T-helper 17 cell (primary cell): Measurements from ENCODE around the gene COQ4. TPM values are rescaled to one million over a fixed set of nuclear protein-coding genes. Genes with fewer than 3 reads are reported as not detected.
A peak's percentile ranks its signal among the peaks of the same experiment; 100 is the strongest.
"Not testable (repeated sequence)": the region's sequence is repeated elsewhere in the genome, so short reads cannot be mapped to it uniquely, and the experiment has no call there.

ENCODE experiments used
- ATAC-seq: fragments of 150-1000 bp; cut with Tn5 transposase; 2 replicates; pipeline ENCODE4 v1.10.0; 2021; ENCODE audit warnings: mild to moderate bottlenecking, moderate library complexity
- DNase-seq, 3 donors: peaks; one replicate each; pipeline versions ENCODE4 v3.0.0 to v3.0.0-alpha.2; 2020 to 2021
- H3K9me3 ChIP-seq: one replicate; pipeline ENCODE4 v1.7.0; 2013; ENCODE audit warnings: low read length, mild to moderate bottlenecking; ENCODE audit not compliant: control insufficient read depth, poor library complexity, severe bottlenecking
- H3K27ac Mint-ChIP-seq: one replicate; pipeline ENCODE4 v1.8.0; 2022; ENCODE audit warnings: mild to moderate bottlenecking, moderate library complexity, mixed read lengths
- H3K27me3 Mint-ChIP-seq: one replicate; pipeline ENCODE4 v1.8.0; 2022; ENCODE audit warnings: mixed read lengths
- H3K36me3 Mint-ChIP-seq: one replicate; pipeline ENCODE4 v1.8.0; 2022; ENCODE audit warnings: low read depth, mixed read lengths
- H3K4me1 Mint-ChIP-seq: one replicate; pipeline ENCODE4 v1.8.0; 2022; ENCODE audit warnings: mild to moderate bottlenecking, mixed read lengths
- H3K4me3 Mint-ChIP-seq: one replicate; pipeline ENCODE4 v1.8.0; 2022; ENCODE audit warnings: mild to moderate bottlenecking, moderate library complexity, mixed read lengths
- total RNA-seq, 4 donors: library from RNA in 2 of 4; stranded (reverse) in 2 of 4; gene quantifications; one replicate each; pipeline ENCODE4 v1.2.3 and lab custom pipeline; 2022 to 2026

Gene COQ4
- total RNA-seq (10 to 100 TPM; 35.8 to 36.7 TPM), total RNA-seq (lab: John Stamatoyannopoulos, UW) (36.0 to 46.9 reads per million in 2 donors)

DNA sequence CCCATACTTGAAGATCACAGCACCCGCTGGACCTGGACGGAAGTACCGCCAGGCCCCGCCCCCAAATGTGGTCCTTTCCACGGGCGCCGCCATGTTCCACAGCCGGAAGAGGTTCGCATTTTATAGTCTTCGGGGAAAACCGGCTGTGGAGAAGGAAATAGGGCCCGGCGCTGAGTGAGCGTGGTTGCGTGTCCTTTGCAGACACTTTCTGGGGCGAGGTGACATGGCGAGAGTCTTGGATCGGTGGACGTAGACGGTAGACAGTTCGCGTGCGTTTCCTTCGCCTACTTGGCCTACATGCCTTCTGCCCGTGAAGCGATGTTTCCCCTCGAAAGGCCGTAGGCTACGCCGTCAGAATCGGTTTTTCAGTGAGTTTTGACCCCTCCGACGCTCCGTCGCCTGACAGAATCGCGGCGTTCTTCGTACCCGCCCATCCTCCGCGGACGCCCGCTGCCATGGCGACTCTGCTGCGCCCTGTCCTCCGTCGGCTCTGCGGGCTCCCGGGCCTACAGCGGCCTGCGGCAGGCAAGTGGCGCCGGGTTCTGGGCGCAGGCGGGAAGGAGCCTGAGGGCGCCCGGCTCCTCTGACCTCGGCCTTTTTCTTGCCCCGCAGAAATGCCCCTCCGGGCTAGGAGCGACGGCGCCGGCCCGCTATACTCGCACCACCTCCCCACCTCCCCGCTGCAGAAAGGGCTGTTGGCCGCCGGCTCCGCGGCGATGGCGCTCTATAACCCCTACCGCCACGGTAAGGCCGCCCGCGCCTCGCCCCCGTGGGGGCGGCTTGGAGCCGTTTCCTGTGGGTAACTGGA lies at the start of gene COQ4, which contains the start of gene TRUB2:
TSS of gene COQ4 (plus strand) at position 436 of the 808 bp plus-strand sequence. CDS start at position 456, 20 bp downstream.
TSS of gene TRUB2 (minus strand) at position 44 of the 808 bp plus-strand sequence. CDS start at position 5, 39 bp downstream.
- Mint-ChIP-seq H3K27ac (peak within 1 kb of the TSS; percentile 95), H3K36me3 (peaks cover 2% of the 10 kb centered on the region), H3K4me1 (peaks cover 22% of the 10 kb centered on the region), H3K27me3 (no peaks in the 10 kb centered on the region), H3K4me3 (peak within 1 kb of the TSS; percentile 94)
- no peaks in the 10 kb centered on the region for H3K9me3 ChIP-seq
- DNase-seq: peak; percentile 85 to 88 (median 87)
- ATAC-seq: peak; percentile 90

DNA sequence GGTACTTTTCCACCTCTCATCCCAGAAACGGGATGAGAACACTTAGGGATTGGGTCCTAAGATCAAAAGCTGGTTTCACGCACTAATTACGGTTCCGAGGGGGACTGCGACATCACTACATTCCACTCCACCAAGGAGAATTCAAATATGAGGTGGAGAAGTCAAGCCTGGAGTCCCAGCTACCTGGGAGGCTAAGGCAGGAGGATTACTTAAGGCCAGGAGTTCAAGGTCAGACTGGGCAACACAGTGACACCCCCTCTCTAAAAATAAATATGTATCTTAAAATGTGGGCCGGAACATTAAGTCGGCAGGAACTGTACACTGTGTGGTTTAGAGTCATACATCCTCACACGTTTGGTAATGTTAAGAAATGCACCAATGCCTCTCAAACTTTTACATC lies 48.4 kb upstream of the COQ4 start:
- ATAC-seq (no peak), DNase-seq (no peak)
- Mint-ChIP-seq H3K27me3 (no peaks in the 10 kb centered on the region), H3K27ac (peak overlapping the region; percentile 99), H3K4me1 (peaks cover 23% of the 10 kb centered on the region), H3K36me3 (peaks cover 4% of the 10 kb centered on the region), H3K4me3 (peak overlapping the region; percentile 21)
- H3K9me3 ChIP-seq: no peaks in the 10 kb centered on the region

DNA sequence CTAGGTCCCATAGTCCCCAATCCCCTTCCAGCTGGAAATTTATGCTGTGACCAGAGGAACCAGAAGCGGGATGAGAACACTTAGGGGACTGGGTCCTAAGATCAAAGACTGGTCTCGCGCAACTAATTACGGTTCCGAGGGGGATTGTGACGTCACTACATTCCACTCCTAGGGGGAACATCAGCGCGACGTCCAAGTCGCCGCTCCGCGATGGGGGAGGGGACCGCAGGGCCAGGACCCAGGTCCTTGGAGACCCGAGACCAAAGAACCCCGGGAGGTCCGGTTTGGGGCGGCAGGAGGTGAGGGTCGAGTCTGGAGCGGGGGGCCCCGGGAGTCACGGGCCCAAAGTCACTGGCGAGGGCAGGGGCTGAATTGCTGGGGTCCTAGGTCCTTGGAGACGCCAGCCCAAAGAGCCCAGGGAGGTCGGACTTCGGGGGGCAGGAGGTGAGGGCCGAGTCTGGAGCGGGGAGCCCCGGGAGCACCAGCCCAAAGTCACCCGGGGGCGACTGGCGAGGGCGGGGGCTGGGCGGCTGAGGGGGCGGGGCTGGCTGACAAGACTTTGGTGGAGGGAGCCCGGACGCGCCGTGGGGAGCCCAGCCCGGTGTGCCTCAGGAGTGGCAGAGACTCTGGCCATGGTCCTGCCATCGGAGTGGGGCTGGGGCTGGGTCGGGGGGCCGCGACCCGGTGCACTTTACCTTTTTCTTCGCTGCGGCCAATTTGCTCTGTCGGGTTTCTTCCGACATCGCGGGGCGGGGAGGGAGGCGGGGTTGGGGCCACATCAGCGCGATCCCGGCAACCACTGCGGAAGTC lies 47.2 kb upstream of the COQ4 start, which contains the start of gene GOLGA2:
TSS of gene GOLGA2 (minus strand) at position 810 of the 810 bp plus-strand sequence. CDS start at position 779, 31 bp downstream.
- no peaks in the 10 kb centered on the region for H3K27me3 Mint-ChIP-seq
- H3K9me3 ChIP-seq: no peaks in the 10 kb centered on the region
- peak; percentile 63 for ATAC-seq
- H3K4me1 Mint-ChIP-seq: peaks cover 28% of the 10 kb centered on the region
- DNase-seq: peak in 1 of 3 donors; percentile 13
- H3K36me3 Mint-ChIP-seq: peaks cover 4% of the 10 kb centered on the region
- H3K27ac Mint-ChIP-seq: peak within 1 kb of the TSS; percentile 99
- peak within 1 kb of the TSS; percentile 95 for H3K4me3 Mint-ChIP-seq

DNA sequence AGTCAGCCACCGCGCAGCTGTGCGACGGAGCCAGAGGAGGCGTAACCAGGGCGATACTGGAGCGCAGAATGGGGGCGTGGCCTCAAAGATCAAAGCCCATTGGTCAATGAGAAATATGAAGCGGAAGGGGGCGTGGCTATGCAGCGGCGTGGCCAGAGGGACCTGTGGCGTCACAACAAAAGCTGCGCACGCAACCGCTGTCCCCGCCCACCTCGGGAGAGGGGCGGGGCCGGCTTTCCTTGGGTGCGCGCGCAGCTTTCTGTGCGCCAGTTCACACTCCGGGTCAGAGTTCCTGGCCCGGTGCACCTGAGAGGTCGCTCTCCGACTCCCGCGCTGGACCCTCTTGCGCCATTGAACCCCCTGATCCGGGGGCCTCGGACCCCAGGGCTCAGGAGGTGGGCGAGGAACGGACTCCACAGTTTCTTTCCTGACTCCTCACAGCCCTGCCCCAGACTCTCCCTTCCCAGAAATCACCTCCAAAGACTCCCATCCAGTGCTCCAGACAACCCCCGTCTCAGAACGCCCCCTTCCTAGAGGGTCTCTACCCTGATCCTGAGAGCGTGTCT lies 46.5 kb upstream of the COQ4 start, which contains the start of gene SWI5:
TSS of gene SWI5 (plus strand) at position 269 of the 566 bp plus-strand sequence.
- peaks cover 28% of the 10 kb centered on the region for H3K4me1 Mint-ChIP-seq
- peak; percentile 97 for ATAC-seq
- peaks cover 4% of the 10 kb centered on the region for H3K36me3 Mint-ChIP-seq

DNA sequence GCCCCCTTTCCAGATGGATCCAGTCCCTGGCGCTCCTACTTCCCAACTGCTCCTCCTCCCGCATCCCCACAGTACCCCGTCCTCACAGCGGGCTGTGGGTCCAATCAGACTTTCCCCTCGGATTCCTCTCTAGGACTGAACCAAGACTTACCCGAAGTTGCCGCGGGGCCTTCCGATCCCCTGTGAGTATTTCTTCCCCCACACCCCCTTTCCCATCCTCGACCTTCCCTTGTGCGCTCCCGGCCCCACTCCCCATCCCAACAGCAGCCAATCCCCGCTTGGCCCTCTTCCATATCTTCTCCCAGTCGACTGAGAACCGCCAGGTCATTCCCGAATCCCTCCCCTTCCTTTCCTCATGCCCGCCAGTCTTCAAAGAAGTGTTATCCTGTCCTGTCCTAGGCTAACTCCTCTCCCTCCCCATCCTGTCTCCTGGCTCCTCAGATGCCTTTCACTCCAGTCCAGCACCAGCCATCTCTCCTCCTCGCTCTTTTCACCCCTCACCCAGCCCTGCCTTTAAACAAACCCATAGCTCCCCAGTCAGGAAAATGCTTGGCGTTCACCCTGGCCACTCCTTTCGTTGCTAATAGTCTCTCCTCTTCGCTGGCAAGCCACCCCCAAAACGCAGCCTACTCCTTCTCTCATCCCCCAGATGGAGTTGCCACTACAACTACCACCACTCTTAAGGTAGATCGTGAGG lies 45.9 kb upstream of the COQ4 start:
- Mint-ChIP-seq H3K4me3 (peak overlapping the region; percentile 95), H3K4me1 (peaks cover 26% of the 10 kb centered on the region), H3K36me3 (peaks cover 4% of the 10 kb centered on the region), H3K27ac (peak overlapping the region; percentile 99), H3K27me3 (no peaks in the 10 kb centered on the region)
- H3K9me3 ChIP-seq: no peaks in the 10 kb centered on the region
- ATAC-seq: no peak
- DNase-seq: no peak

More for the DNA sequence above, 46.5 kb upstream of the COQ4 start, which contains the start of gene SWI5:
- DNase-seq: peak; percentile 99 to 100 (median 99)
- peak within 1 kb of the TSS; percentile 95 for H3K4me3 Mint-ChIP-seq
- no peaks in the 10 kb centered on the region for H3K27me3 Mint-ChIP-seq
- H3K9me3 ChIP-seq: no peaks in the 10 kb centered on the region
- peak within 1 kb of the TSS; percentile 99 for H3K27ac Mint-ChIP-seq

DNA sequence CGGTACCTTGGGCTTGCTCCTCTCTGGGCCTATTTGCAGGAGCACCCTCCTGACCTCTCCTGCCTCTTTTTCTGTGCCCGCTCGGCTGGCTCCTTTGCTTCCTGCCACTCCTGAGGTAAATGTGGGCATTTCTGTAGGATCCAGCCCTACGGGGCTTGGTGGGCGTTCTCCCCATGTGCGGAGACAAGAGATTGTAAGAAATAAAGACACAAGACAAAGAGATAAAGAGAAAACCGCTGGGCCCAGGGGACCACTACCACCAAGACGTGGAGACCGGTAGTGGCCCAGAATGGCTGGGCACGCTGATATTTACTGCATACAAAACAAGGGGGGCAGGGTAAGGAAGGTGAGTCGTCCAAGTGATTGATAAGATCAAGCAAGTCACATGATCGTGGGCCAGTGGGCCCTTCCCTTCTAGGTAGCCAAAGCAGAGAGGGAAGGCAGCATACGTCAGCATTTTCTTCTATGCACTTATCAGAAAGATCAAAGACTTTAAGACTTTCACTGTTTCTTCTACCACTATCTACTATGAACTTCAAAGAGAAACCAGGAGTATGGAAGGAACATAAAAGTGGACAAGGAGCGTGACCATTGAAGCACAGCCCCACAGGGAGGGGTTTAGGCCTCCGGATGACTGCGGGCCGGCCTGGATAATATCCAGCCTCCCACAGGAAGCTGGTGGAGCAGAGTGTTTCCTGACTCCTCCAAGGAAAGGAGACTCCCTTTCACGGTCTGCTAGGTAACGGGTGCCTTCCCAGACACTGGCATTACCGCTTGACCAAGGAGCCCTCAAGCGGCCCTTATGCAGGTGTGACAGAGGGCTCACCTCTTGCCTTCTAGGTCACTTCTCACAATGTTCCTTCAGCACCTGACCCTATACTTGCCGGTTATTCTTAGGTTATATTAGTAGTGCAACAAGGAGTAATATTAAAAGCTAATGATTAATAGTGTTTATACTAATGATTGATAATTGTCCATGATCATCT lies 43.3 kb upstream of the COQ4 start:
- DNase-seq, ATAC-seq, H3K4me3 Mint-ChIP-seq, H3K36me3 Mint-ChIP-seq, H3K27me3 Mint-ChIP-seq, H3K9me3 ChIP-seq: not testable (repeated sequence)
- peak overlapping the region; percentile 19 for H3K27ac Mint-ChIP-seq
- peaks cover 20% of the 10 kb centered on the region for H3K4me1 Mint-ChIP-seq

DNA sequence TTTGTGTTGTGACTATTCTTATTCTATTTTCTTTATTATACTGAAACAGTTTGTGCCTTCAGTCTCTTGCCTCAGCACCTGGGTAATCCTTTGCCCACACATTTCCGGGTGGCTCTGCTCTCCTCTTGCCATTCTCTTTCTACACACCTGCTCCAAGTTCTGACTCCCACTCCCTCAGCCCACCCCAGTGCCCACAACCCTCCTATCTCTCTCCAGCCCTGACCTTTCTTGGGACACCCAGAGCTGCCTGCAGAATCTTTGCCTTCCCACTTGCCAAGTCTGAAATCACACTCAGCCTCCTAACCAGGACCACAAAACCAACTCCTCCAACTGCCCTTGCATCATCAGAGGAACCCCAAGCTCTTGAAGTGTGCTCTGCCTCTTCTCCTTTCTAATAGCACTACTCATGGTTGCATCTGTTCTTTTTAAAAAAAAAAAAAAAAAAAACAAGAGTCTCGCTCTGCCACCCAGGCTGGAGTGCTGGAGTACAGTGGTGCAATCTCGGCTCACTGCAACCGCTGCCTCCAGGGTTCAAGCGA lies 42.5 kb upstream of the COQ4 start:
- Mint-ChIP-seq H3K27me3 (no peaks in the 10 kb centered on the region), H3K36me3 (peaks cover 2% of the 10 kb centered on the region), H3K4me3 (no peak overlapping the region), H3K4me1 (peaks cover 18% of the 10 kb centered on the region), H3K27ac (no peak overlapping the region)
- ATAC-seq (no peak), DNase-seq (no peak)
- H3K9me3 ChIP-seq: no peaks in the 10 kb centered on the region

DNA sequence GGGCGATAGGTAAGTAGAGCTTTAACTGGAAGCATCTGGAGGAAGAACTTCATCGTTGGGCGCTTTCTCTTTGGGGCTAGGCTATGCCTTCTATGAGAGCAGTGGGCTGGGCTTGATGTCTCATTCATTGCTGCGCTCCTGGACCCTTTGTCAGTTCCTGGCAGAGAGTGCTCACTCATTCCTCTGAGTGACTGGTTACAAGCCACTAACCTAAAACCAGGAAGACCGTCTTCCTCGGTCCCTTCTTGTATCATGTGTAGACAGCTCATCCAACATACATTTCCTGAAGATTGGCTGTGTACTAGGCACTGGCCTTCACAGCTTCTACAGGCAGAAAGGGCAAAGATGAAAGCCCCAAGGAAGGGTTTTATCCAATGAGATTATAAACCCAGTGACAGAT lies 40.1 kb upstream of the COQ4 start:
- H3K4me1 Mint-ChIP-seq: peaks cover 6% of the 10 kb centered on the region
- no peak overlapping the region for H3K27ac Mint-ChIP-seq
- no peak overlapping the region for H3K4me3 Mint-ChIP-seq
- no peak for DNase-seq
- H3K36me3 Mint-ChIP-seq: no peaks in the 10 kb centered on the region
- no peak for ATAC-seq
- no peaks in the 10 kb centered on the region for H3K27me3 Mint-ChIP-seq
- no peaks in the 10 kb centered on the region for H3K9me3 ChIP-seq

DNA sequence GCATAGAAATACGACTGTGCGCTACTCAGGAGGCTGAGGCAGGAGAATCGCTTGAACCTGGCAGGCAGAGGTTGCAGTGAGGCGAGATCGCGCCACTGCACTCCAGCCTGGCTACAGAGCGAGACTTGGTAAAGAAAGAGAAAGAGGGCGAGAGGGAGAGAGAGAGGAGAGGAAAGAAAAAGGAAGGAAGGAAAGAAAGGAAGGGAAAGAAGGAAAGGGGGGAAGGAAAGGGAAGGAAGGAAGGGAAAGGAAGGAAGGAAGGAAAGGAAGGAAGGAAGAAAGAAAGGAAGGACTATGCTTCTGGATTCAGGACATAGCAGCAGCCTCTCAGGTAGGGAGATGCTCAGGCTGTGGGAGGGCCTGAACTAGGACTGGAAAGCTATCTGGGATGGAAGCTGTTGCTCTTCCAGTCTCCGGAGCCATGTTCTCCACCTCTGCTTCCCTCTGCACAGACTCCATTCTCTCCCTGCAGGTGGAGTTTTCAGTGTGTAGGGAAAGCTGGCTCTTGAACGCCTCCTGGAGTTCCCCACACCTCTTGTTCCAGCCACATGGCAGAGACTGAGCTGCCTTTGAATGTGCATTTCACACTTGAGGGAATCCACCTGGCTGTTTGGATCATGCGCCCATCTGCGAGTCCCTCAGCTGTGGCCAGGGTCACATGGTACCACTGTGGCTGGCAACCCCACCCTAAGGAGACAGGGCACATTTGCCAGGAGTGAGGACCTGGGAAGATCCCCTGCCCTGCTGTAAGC lies 37.4 kb upstream of the COQ4 start:
- H3K27ac Mint-ChIP-seq: no peak overlapping the region
- H3K4me3 Mint-ChIP-seq: no peak overlapping the region
- DNase-seq (no peak), ATAC-seq (no peak)
- H3K9me3 ChIP-seq: no peaks in the 10 kb centered on the region
- peaks cover under 1% of the 10 kb centered on the region for H3K4me1 Mint-ChIP-seq
- H3K27me3 Mint-ChIP-seq: no peaks in the 10 kb centered on the region
- H3K36me3 Mint-ChIP-seq: peaks cover 3% of the 10 kb centered on the region

DNA sequence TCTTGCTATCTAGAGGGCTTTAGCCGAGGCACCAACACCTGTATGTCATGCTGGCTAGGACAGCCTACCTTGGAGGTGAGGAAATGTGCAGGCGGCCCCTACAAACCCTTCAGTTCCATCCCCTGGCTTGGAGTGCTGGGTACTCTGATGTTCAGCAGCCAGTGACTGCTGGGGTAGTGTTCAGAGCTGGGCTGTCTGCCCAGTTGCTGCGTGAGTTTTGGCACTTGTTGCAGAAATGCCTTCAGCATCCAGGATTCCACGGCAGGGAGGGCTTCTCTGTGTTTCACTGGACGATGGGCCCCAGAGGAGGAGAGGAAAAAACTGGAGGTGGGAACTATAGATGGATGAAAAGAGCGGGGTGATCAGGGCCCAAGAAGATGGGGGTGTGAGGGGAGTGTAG lies 36.2 kb upstream of the COQ4 start:
- no peaks in the 10 kb centered on the region for H3K4me1 Mint-ChIP-seq
- DNase-seq (no peak), ATAC-seq (no peak)
- H3K27ac Mint-ChIP-seq: no peak overlapping the region
- no peak overlapping the region for H3K4me3 Mint-ChIP-seq
- H3K36me3 Mint-ChIP-seq: peaks cover 3% of the 10 kb centered on the region
- no peaks in the 10 kb centered on the region for H3K9me3 ChIP-seq
- H3K27me3 Mint-ChIP-seq: no peaks in the 10 kb centered on the region
